WTC11 (cell line): ENCODE measurements around the gene CTNNA3. TPM values are rescaled to one million over a fixed set of nuclear protein-coding genes. Genes with fewer than 3 reads are reported as not detected.

Experiments
- ATAC-seq: fragments of 200-7000 bp; cut with Tn5 transposase; 2 replicates; pipeline ENCODE4 v1.10.0; 2021; ENCODE audit warnings: mild to moderate bottlenecking, moderate library complexity
- CTCF ChIA-PET: fragments of 300-600 bp; sonication (Branson Sonifier 250); formaldehyde crosslinking; loops from one replicate; lab custom pipeline; 2021; ENCODE audit warnings: antibody characterized with exemption; lab: Charles Lee
- POLR2A ChIA-PET: fragments of 350-600 bp; sonication (Branson Sonifier 250); formaldehyde crosslinking; loops from one replicate; lab custom pipeline; 2021; ENCODE audit warnings: antibody characterized with exemption; lab: Charles Lee
- DNase-seq: peaks from one replicate; pipeline ENCODE4 v3.0.0; 2021; ENCODE audit warnings: low spot score
- H3K27ac Mint-ChIP-seq: 2 replicates; pipeline ENCODE4 v1.8.0; 2021; ENCODE audit warnings: mixed read lengths
- H3K27me3 Mint-ChIP-seq: 2 replicates; pipeline ENCODE4 v1.8.0; 2021; ENCODE audit warnings: low read depth, mild to moderate bottlenecking, moderate library complexity, mixed read lengths
- H3K36me3 Mint-ChIP-seq: 2 replicates; pipeline ENCODE4 v1.8.0; 2021; ENCODE audit warnings: mixed read lengths
- H3K4me1 Mint-ChIP-seq: 2 replicates; pipeline ENCODE4 v1.8.0; 2022; ENCODE audit warnings: mixed read lengths
- H3K4me3 Mint-ChIP-seq: 2 replicates; pipeline ENCODE4 v1.8.0; 2021; ENCODE audit warnings: mild to moderate bottlenecking, moderate library complexity, mixed read lengths
- H3K9me3 Mint-ChIP-seq: 2 replicates; pipeline ENCODE4 v1.8.0; 2021; ENCODE audit warnings: mixed read lengths
- CREM ChIP-seq: sonication (generic); formaldehyde crosslinking; IDR thresholded peaks from 2 replicates; pipeline ENCODE4 v1.8.1; 2022; ENCODE audit warnings: mild to moderate bottlenecking, missing genetic modification reagents, moderate library complexity
- ETV6 ChIP-seq: sonication (generic); formaldehyde crosslinking; IDR thresholded peaks from 2 replicates; pipeline ENCODE4 v1.8.1; 2022; ENCODE audit warnings: mild to moderate bottlenecking, missing genetic modification reagents
- IRF2 ChIP-seq: sonication (generic); formaldehyde crosslinking; IDR thresholded peaks from 2 replicates; pipeline ENCODE4 v1.8.0; 2022; ENCODE audit warnings: low read depth, missing genetic modification reagents, borderline replicate concordance
- MYBL2 ChIP-seq: sonication (generic); formaldehyde crosslinking; IDR thresholded peaks from 2 replicates; pipeline ENCODE4 v1.8.1; 2023; ENCODE audit warnings: mild to moderate bottlenecking, moderate library complexity, missing genetic modification reagents
- NR2C2 ChIP-seq: sonication (generic); formaldehyde crosslinking; IDR thresholded peaks from 2 replicates; pipeline ENCODE4 v1.8.0; 2022; ENCODE audit warnings: mild to moderate bottlenecking, missing genetic modification reagents
- OVOL2 ChIP-seq: fragments of 250-450 bp; sonication (Bioruptor Pico); IDR thresholded peaks from 2 replicates; pipeline ENCODE4 v1.9.0; 2021; ENCODE audit warnings: mild to moderate bottlenecking, borderline replicate concordance
- SMAD4 ChIP-seq: sonication (generic); formaldehyde crosslinking; IDR thresholded peaks from 2 replicates; pipeline ENCODE4 v1.8.0; 2022; ENCODE audit warnings: mild to moderate bottlenecking, missing genetic modification reagents
- TCF7 ChIP-seq: sonication (generic); formaldehyde crosslinking; IDR thresholded peaks from 2 replicates; pipeline ENCODE4 v1.8.0; 2022; ENCODE audit warnings: mild to moderate bottlenecking, low read depth, missing genetic modification reagents, moderate library complexity
- TEAD1 ChIP-seq: sonication (generic); formaldehyde crosslinking; IDR thresholded peaks from 2 replicates; pipeline ENCODE4 v1.8.0; 2022; ENCODE audit warnings: mild to moderate bottlenecking, missing genetic modification reagents
- ZNF671 ChIP-seq: fragments of 250-450 bp; sonication (Bioruptor Pico); IDR thresholded peaks from 2 replicates; pipeline ENCODE4 v1.8.0; 2021; ENCODE audit warnings: mild to moderate bottlenecking
- total RNA-seq: library from RNA; stranded (reverse); gene quantifications from 3 replicates; pipeline ENCODE4 v1.2.3, GENCODE V29; 2021
- TF ChIP-seq, protein P1 (sequence below): sonication (generic); formaldehyde crosslinking; IDR thresholded peaks from 2 replicates; pipeline ENCODE4 v1.8.0; 2022; ENCODE audit warnings: mild to moderate bottlenecking, missing genetic modification reagents
- TF ChIP-seq, protein P2 (sequence below): sonication (generic); formaldehyde crosslinking; IDR thresholded peaks from 2 replicates; pipeline ENCODE4 v1.8.1; 2023; ENCODE audit warnings: mild to moderate bottlenecking, missing genetic modification reagents, borderline replicate concordance
- TF ChIP-seq, protein P3 (sequence below): sonication (generic); formaldehyde crosslinking; conservative IDR thresholded peaks from 2 replicates; pipeline ENCODE4 v1.8.1; 2022; ENCODE audit warnings: mild to moderate bottlenecking, missing genetic modification reagents
- TF ChIP-seq, protein P4 (sequence below): sonication (generic); formaldehyde crosslinking; IDR thresholded peaks from 2 replicates; pipeline ENCODE4 v1.8.0; 2022; ENCODE audit warnings: mild to moderate bottlenecking, missing genetic modification reagents
- TF ChIP-seq, protein P5 (sequence below): sonication (generic); formaldehyde crosslinking; IDR thresholded peaks from 2 replicates; pipeline ENCODE4 v1.8.1; 2022; ENCODE audit warnings: low read depth, missing genetic modification reagents, borderline replicate concordance
- TF ChIP-seq, protein P6 (sequence below): sonication (generic); formaldehyde crosslinking; IDR thresholded peaks from 2 replicates; pipeline ENCODE4 v1.8.0; 2023; ENCODE audit warnings: missing genetic modification reagents, mild to moderate bottlenecking, borderline replicate concordance
- TF ChIP-seq, protein P7 (sequence below): sonication (generic); formaldehyde crosslinking; IDR thresholded peaks from 2 replicates; pipeline ENCODE4 v1.8.1; 2022; ENCODE audit warnings: mild to moderate bottlenecking, missing genetic modification reagents, moderate library complexity, borderline replicate concordance
- TF ChIP-seq, protein P8 (sequence below): sonication (generic); formaldehyde crosslinking; IDR thresholded peaks from 2 replicates; pipeline ENCODE4 v1.8.1; 2023; ENCODE audit warnings: mild to moderate bottlenecking, missing genetic modification reagents, moderate library complexity
- TF ChIP-seq, protein P9 (sequence below): fragments of 250-450 bp; sonication (Bioruptor Pico); IDR thresholded peaks from 2 replicates; pipeline ENCODE4 v1.9.0; 2021; ENCODE audit warnings: moderate library complexity, mild to moderate bottlenecking, inconsistent platforms, borderline replicate concordance

CTNNA3 gene
- total RNA-seq, 1 experiment from 2014 or later: 6.1 TPM

DNA sequence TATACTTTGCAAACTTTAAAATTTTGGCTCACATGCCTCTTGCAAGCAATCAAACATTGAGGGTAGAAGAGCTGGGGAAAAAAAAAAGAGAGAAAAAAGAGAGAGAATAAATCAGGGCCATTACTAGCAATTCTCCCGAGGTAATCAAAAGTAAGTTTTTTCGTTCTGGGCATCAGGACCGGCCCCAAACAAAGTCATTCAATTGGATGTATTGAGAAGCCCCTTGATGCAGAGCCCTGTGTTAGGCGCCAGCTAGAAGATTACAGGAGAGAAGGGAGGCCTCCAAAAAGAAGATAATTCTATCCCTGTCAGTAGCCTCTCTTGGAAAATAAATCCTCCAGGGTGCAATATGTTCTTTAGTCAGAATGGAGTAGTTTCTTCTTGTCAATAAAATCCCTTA lies 2.2 kb upstream of the CTNNA3 start:
- ATAC-seq (no peak), DNase-seq (no peak)
- Mint-ChIP-seq H3K9me3 (peaks cover 27% of the 10 kb centered on the region), H3K36me3 (peaks cover 24% of the 10 kb centered on the region), H3K27ac (no peak overlapping the region), H3K27me3 (peaks cover 5% of the 10 kb centered on the region; the same call in 1 of the 2 replicates), H3K4me1 (peaks cover 4% of the 10 kb centered on the region), H3K4me3 (no peak overlapping the region)
- CTCF ChIA-PET: interaction anchor here (1.1 to 4.5 kb wide), 15 partner anchors 8 to 279 kb away, joined by 3 to 48 read pairs (median 5); no protein-coding TSS in a partner anchor
- POLR2A ChIA-PET: interaction anchor here (1.5 kb wide), 1 partner anchor 82 kb away, joined by 3 read pairs; no protein-coding TSS in a partner anchor
- TF ChIP-seq ZNF671 (CRISPR knock-in tag) (no peak), CREM (CRISPR knock-in tag) (no peak), MYBL2 (CRISPR knock-in tag) (no peak), SMAD4 (CRISPR knock-in tag) (no peak), NR2C2 (CRISPR knock-in tag) (no peak), OVOL2 (CRISPR knock-in tag) (no peak), IRF2 (CRISPR knock-in tag) (no peak), TCF7 (CRISPR knock-in tag) (no peak), ETV6 (CRISPR knock-in tag) (no peak), TEAD1 (CRISPR knock-in tag) (no peak)
- TF ChIP-seq, protein P1, sequence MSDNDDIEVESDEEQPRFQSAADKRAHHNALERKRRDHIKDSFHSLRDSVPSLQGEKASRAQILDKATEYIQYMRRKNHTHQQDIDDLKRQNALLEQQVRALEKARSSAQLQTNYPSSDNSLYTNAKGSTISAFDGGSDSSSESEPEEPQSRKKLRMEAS (CRISPR knock-in tag): no peak
- TF ChIP-seq, protein P2, sequence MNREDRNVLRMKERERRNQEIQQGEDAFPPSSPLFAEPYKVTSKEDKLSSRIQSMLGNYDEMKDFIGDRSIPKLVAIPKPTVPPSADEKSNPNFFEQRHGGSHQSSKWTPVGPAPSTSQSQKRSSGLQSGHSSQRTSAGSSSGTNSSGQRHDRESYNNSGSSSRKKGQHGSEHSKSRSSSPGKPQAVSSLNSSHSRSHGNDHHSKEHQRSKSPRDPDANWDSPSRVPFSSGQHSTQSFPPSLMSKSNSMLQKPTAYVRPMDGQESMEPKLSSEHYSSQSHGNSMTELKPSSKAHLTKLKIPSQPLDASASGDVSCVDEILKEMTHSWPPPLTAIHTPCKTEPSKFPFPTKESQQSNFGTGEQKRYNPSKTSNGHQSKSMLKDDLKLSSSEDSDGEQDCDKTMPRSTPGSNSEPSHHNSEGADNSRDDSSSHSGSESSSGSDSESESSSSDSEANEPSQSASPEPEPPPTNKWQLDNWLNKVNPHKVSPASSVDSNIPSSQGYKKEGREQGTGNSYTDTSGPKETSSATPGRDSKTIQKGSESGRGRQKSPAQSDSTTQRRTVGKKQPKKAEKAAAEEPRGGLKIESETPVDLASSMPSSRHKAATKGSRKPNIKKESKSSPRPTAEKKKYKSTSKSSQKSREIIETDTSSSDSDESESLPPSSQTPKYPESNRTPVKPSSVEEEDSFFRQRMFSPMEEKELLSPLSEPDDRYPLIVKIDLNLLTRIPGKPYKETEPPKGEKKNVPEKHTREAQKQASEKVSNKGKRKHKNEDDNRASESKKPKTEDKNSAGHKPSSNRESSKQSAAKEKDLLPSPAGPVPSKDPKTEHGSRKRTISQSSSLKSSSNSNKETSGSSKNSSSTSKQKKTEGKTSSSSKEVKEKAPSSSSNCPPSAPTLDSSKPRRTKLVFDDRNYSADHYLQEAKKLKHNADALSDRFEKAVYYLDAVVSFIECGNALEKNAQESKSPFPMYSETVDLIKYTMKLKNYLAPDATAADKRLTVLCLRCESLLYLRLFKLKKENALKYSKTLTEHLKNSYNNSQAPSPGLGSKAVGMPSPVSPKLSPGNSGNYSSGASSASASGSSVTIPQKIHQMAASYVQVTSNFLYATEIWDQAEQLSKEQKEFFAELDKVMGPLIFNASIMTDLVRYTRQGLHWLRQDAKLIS: no peak
- TF ChIP-seq, protein P3, sequence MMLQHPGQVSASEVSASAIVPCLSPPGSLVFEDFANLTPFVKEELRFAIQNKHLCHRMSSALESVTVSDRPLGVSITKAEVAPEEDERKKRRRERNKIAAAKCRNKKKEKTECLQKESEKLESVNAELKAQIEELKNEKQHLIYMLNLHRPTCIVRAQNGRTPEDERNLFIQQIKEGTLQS: no peak
- TF ChIP-seq, protein P4, sequence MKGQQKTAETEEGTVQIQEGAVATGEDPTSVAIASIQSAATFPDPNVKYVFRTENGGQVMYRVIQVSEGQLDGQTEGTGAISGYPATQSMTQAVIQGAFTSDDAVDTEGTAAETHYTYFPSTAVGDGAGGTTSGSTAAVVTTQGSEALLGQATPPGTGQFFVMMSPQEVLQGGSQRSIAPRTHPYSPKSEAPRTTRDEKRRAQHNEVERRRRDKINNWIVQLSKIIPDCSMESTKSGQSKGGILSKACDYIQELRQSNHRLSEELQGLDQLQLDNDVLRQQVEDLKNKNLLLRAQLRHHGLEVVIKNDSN: no peak
- TF ChIP-seq, protein P5, sequence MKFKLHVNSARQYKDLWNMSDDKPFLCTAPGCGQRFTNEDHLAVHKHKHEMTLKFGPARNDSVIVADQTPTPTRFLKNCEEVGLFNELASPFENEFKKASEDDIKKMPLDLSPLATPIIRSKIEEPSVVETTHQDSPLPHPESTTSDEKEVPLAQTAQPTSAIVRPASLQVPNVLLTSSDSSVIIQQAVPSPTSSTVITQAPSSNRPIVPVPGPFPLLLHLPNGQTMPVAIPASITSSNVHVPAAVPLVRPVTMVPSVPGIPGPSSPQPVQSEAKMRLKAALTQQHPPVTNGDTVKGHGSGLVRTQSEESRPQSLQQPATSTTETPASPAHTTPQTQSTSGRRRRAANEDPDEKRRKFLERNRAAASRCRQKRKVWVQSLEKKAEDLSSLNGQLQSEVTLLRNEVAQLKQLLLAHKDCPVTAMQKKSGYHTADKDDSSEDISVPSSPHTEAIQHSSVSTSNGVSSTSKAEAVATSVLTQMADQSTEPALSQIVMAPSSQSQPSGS (CRISPR knock-in tag): no peak
- TF ChIP-seq, protein P6, sequence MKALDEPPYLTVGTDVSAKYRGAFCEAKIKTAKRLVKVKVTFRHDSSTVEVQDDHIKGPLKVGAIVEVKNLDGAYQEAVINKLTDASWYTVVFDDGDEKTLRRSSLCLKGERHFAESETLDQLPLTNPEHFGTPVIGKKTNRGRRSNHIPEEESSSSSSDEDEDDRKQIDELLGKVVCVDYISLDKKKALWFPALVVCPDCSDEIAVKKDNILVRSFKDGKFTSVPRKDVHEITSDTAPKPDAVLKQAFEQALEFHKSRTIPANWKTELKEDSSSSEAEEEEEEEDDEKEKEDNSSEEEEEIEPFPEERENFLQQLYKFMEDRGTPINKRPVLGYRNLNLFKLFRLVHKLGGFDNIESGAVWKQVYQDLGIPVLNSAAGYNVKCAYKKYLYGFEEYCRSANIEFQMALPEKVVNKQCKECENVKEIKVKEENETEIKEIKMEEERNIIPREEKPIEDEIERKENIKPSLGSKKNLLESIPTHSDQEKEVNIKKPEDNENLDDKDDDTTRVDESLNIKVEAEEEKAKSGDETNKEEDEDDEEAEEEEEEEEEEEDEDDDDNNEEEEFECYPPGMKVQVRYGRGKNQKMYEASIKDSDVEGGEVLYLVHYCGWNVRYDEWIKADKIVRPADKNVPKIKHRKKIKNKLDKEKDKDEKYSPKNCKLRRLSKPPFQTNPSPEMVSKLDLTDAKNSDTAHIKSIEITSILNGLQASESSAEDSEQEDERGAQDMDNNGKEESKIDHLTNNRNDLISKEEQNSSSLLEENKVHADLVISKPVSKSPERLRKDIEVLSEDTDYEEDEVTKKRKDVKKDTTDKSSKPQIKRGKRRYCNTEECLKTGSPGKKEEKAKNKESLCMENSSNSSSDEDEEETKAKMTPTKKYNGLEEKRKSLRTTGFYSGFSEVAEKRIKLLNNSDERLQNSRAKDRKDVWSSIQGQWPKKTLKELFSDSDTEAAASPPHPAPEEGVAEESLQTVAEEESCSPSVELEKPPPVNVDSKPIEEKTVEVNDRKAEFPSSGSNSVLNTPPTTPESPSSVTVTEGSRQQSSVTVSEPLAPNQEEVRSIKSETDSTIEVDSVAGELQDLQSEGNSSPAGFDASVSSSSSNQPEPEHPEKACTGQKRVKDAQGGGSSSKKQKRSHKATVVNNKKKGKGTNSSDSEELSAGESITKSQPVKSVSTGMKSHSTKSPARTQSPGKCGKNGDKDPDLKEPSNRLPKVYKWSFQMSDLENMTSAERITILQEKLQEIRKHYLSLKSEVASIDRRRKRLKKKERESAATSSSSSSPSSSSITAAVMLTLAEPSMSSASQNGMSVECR (CRISPR knock-in tag): no peak
- TF ChIP-seq, protein P7, sequence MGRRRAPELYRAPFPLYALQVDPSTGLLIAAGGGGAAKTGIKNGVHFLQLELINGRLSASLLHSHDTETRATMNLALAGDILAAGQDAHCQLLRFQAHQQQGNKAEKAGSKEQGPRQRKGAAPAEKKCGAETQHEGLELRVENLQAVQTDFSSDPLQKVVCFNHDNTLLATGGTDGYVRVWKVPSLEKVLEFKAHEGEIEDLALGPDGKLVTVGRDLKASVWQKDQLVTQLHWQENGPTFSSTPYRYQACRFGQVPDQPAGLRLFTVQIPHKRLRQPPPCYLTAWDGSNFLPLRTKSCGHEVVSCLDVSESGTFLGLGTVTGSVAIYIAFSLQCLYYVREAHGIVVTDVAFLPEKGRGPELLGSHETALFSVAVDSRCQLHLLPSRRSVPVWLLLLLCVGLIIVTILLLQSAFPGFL (CRISPR knock-in tag): no peak
- TF ChIP-seq, protein P8, sequence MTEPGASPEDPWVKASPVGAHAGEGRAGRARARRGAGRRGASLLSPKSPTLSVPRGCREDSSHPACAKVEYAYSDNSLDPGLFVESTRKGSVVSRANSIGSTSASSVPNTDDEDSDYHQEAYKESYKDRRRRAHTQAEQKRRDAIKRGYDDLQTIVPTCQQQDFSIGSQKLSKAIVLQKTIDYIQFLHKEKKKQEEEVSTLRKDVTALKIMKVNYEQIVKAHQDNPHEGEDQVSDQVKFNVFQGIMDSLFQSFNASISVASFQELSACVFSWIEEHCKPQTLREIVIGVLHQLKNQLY (CRISPR knock-in tag): no peak
- TF ChIP-seq, protein P9, sequence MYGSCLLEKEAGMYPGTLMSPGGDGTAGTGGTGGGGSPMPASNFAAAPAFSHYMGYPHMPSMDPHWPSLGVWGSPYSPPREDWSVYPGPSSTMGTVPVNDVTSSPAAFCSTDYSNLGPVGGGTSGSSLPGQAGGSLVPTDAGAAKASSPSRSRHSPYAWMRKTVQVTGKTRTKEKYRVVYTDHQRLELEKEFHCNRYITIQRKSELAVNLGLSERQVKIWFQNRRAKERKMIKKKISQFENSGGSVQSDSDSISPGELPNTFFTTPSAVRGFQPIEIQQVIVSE: no peak
